GM12874 (cell line): ENCODE measurements around the gene XIRP2.

Source experiments
- CTCF ChIP-seq: IDR thresholded peaks from 2 replicates; pipeline ENCODE4 v1.5.1; 2011; ENCODE audit warnings: low read depth, mild to moderate bottlenecking, control low read depth, low read length, moderate library complexity; ENCODE audit not compliant: insufficient read depth

Gene XIRP2

GRCh38 chr2:166960702-166961270 lies 72.5 kb downstream of the XIRP2 start:
- TF ChIP-seq CTCF = no peak

GRCh38 chr2:166961933-166962332 lies 73.7 kb downstream of the XIRP2 start:
- TF ChIP-seq CTCF = no peak

GRCh38 chr2:166969486-166969885 lies 81.2 kb downstream of the XIRP2 start:
- TF ChIP-seq CTCF = no peak

GRCh38 chr2:166972002-166972401 lies 83.7 kb downstream of the XIRP2 start:
- no peak for TF ChIP-seq CTCF

- TF ChIP-seq CTCF = no peak
These were observed 84.1 kb downstream of the XIRP2 start for GRCh38 chr2:166972418-166972817.

- TF ChIP-seq CTCF = no peak
These were observed 95.9 kb downstream of the XIRP2 start for GRCh38 chr2:166984188-166984587.

- TF ChIP-seq CTCF = no peak
These were observed 96.5 kb downstream of the XIRP2 start for GRCh38 chr2:166984797-166985196.
